NOMO-1 (cell line): ENCODE data around the gene ONECUT1.

Source experiments
- DNase-seq, 2 experiments: peaks; one replicate each; lab custom pipeline; 2025; ENCODE audit not compliant: unreplicated experiment in 2 of 2; lab: John Stamatoyannopoulos, UW

Gene ONECUT1

DNA sequence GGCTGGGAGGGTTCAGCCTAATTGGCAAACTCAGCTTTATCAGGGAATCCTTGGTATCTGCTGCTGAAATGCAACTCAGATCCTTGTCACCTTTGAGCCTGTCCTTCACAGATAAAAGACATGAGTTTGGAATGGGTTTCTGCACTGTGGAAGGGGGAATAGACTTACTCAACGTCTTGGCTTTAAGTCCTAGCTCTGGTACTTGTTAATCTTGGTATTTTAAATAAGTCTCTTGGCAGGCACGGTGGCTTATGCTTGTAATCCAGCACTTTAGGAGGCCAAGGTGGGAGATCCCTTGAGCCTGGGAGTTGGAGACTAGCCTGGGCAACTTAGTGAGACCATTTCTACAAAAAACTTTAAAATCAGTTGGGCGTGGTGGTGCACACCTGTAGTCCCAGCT, 55.8 kb downstream of the ONECUT1 start:
- no peak for DNase-seq

DNA sequence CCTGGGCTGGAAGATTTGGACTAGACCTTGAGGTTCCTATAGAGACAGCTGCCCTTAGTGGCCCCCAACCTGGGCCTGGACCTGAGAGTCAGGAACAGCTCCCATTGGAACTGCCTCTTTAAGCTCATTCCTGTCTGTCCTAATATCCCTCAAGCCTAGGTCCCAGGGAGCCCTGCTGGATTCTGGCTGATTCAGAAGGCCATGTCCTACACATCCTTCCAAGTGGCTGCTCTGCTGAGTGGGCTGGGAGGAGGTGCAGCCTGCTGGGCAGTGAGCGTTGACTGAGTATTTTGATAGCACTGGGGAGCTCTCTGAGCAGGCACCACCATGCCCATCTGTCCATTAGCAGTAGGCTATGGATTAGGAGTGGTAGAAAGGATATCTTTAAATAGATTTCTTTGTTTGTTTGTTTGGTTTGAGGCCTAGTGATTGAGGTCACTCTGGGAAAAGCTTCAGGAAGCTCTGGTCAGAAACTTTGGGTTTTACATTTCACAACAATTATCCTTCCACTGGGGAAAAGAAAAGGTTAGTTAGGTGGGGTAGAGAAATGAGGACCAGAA, 56.4 kb downstream of the ONECUT1 start:
- no peak for DNase-seq

DNA sequence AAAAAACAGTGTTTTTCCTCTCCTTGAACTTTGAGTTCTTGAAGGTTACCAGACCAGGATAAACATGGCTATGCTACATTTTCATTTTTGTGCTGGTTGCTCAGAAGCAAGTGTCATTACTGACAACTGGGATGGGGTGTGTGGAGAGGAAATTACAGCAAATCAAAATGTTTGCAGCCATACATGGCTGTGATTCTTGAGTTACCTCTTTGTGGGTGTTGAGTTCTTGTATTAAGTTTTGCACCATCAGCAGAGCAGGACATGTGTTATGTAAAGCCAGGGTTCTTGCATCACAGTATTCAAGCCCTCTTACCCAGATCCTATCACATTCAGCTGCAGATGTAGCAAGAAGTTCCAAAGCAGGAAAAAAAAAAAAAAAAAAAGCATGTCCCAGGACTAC, 57.0 kb downstream of the ONECUT1 start:
- peak in 1 of 2 experiments; percentile 13 for DNase-seq

DNA sequence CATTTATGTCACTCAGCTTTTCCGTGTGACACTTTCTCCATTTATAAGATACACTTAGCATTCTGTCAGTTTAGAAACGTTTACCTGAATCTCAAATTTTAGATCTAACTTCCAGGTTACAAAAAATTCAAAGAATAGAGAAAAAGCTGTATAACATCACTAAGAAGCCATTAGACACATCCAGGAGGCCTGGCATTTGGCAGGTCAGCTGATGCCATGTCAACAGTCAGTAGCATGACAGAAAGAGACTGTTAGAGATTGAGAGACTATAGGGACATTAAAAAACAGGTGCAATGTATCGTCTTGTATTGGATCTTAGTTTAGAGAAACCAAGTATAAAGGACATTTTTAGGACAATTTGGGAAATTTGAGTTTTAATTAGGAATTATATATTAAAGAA, 57.6 kb downstream of the ONECUT1 start:
- no peak for DNase-seq

DNA sequence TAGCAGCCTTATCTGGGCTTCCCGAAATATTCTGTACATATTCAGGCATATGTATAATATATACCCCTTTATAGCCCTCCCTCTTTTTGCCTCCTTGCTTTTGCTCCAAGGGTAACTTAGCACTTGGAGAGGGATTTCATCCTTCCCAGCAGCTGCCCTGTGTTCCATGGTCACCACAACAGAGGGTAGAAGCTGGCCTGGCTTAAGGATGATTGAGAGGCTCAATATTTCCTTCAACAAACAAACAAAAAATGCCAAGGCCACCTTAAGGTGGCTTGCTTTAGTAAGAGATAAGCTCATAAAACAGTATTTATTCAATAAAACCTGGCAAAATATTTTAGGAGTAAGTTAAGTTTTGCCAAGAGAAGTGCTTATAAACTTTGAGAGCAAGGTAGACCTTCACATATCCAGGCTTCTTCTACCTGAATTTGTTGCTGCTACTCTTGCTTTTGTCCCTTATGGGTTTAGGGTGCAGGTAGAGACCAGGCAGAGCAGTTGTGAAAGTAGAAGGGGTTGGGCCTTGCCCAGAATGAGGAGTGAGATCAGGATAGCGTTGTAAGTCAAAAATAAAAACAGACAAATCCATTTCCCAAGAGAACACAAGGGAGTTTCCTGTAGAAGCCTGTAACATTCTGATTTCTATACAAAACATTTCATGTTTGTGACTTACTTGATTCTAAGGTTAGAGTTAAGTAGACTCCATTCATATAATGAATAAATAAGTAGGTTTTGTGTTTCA, 58.2 kb downstream of the ONECUT1 start:
- no peak for DNase-seq

DNA sequence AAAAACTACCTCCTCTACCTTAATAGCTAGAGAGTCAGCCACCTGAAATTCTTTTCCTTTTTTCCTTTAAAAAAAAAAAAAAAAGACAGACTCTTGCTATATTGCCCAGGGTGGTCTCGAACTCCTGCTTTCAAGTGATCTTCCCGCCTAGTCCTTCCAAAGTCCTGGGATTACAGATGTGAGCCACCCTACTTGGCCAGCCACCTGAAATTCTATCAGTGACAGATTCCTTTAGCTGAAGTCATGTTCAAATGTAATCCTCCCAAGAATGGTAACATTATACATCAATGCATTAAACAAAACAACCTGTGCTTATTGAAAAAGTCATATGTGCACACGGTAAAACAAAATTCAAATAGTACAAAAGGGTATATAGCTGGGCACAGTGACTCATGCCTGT, 59.1 kb downstream of the ONECUT1 start:
- DNase-seq: no peak

DNA sequence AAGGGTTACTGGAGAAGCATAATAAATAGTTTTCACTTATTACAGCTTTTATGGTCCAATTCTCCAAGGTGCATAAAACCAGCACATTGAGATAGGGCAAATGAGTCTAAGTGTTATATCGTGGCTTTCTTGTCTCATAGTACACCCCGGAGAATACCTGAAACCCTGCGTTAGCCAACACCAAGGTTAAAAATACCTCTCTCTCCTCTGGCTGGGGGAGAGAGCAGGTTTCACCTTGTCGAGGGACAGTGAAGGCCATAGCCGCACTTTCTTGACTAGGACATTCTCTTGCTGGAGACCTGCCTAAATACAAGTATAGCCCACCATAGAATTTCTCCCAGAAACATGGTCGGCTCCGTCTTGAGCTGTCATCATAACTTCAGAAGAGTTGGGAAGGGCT, 59.5 kb downstream of the ONECUT1 start:
- DNase-seq: no peak

DNA sequence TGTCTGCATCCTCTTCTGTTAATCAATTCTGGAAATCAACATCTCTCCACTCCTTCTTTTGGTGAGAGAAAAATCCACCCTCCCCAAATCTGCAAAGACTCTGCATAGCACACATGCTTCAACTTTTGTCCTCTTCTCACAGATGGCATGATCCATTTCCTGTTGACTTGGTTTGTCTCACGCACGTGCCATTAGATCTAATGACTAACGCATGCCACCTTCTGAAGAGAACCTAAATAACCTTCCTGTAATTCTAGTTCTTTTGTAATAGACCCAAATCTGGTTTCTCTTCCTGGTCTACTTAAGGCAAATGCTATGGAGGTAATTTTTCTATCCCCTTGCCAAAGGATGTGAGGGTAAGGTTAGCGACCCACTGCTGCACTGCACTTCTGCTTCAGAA, 60.0 kb downstream of the ONECUT1 start:
- DNase-seq: peak; percentile 19 to 69

DNA sequence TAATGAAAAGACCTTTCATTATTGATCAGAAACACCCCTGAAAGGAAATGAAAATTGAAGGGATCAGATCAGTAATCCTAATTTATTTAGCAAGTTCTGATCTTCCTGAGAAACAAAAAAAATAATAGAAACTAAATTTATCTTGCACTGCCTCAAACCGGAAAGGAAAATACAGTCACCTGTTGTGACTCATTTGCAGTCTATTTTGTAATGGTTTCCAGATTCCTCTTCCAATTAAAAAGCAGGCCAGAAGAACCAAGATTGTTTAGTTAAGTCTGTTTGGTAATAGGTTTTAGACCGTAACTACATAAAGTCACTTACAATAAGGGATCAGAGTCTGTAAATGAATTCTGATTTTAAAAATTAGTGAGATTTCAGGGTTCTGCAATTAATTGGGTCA, 61.2 kb downstream of the ONECUT1 start:
- DNase-seq: peak in 1 of 2 experiments; percentile 15

DNA sequence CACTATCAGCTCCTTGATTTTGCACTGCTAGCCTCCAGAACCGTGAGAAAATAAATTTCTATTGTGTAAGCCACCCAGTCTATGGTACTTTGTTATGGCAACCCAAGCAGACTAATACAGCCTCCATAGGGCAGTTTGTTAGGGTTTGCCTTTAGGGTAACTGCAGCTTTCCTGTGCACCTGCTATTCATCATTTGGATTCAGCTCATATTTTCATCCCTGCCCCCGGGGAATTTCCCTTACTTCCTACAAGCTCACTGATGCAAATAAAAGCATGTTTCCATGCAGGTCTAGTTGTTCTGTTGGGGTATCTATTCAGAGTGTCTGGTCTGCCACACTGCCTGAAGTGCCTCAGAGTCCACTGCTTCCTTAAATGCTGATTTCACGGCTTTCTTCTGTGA, 62.3 kb downstream of the ONECUT1 start:
- DNase-seq: no peak

DNA sequence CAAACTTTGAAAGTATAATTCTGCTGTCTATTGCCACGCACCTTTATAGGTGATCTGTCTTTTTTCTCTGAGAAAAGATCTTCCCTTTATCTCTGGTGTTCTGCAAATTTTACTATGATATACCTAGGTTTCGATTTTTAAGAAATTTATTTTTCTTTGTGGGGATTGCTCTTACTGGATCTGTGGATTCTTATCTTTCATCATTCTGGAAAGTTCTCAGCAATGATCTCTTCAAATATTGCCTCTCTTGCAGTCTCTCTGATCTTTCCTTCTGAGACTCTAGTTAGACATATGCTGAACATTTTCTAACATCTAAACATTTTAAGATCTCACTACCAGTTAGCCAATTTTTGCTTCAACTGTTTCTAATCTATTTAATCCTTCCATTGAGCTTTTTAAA, 63.9 kb downstream of the ONECUT1 start:
- DNase-seq: no peak

DNA sequence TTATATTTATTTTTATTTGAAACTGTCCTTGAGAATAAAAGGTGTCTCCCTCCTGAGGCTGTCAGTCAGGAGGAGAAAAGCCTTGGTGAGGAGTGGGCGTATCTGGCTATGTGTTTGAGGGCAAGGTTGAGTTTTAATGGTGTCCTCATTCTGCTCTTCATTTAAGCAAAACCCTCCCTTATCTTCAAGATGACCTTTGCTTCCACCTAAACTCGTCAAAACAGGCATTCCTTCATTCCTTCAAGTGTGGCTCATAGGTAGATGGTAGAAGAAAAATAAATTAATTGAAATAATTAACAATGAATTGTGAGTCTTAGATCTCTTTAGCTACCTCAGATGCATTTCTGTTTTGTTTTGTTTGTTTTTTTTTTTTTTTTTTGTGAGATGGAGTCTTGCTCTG, 71.6 kb downstream of the ONECUT1 start:
- no peak for DNase-seq

DNA sequence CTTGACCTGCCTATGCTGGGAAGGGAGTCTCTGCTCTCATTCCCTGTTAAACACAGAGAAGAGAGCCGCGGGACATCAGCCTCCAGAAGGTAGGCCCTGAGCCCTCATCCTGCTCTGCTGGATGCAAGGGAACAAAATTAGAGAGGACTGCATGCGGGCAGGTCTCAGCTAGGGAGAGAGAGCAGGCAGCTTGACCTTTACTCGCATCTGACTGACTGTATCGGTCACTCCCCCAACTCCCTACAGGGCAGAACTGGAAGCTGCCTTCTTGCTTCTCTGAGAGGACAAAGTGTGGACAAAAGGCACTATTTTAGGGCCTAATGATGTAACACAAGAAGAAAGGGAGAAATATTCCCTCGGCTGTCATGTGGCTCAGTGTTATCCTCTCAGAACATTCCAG, 72.2 kb downstream of the ONECUT1 start:
- no peak for DNase-seq

DNA sequence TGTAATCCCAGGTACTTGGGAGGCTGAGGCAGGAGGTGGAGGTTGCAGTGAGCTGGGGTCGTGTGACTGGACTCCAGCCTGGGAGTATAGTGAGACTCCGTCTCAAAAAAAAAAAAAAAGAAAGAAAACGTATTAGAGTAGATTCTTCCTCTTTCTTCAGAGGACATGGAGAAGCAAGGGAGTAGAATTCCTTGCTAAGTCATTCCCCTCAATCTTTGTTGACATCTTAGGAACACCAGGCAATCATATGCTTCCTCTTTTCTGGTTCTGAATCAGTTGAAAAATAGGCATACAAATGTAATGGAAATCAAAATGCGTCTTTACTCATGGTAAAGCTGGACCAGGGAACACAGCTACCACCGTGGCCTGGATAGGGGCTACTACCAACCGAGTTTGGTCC, 72.7 kb downstream of the ONECUT1 start:
- DNase-seq: no peak

DNA sequence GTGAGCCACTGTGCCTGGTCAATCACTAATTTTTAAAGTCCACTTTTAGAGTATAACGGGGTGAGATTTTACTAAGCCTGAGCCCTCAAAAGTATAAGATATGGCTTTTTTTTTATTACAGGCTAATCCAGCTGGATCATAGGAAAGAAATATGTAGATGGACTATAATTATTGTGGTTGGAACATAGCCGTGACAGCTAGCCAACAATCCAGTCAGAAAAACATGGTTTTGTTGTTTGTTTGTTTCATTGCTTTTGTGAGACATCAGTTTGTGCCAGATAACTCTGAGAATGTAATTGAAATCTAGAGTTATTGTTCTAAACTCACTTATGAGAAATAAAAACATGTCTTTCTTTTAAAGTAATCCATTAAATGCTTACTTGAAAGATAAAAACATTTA, 73.6 kb downstream of the ONECUT1 start:
- DNase-seq: no peak

DNA sequence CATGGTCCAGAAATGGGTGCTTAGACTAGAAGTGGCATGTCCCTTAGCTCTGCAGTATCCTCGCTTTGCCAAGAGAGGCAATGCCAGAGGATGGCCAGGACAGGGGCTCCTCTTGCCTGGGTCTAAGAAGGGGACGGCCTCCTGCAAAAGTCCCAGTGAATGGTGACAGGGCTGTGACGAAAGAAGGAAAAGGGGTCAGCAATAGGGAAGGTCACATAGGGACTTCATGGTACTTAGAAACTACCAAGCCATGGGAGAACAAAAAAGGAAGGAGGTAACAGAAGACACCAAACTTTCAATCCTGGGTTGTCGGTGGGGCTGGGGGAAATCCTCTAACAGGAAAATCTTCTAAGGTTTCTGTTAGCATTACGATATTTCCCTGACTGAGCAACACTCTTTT, 74.7 kb downstream of the ONECUT1 start:
- no peak for DNase-seq

DNA sequence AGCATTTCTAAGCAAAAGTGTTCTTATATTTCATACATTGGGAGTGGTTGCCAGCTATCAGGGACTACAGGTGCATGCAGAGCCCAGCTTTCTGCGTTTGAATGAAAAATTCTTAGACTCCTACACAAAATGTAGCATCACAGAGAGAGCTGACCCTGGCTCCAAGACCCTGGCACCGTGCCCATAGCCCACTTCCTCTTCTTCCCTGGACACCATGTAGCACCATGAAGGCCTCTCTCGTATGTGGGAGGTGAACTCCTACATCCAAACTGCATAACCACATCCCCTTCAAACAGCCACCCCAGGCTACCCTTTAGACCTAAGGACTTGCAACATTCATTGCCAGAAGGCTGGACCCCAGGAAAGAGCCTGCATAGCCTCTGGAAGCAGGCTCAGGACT, 75.2 kb downstream of the ONECUT1 start:
- DNase-seq: no peak

DNA sequence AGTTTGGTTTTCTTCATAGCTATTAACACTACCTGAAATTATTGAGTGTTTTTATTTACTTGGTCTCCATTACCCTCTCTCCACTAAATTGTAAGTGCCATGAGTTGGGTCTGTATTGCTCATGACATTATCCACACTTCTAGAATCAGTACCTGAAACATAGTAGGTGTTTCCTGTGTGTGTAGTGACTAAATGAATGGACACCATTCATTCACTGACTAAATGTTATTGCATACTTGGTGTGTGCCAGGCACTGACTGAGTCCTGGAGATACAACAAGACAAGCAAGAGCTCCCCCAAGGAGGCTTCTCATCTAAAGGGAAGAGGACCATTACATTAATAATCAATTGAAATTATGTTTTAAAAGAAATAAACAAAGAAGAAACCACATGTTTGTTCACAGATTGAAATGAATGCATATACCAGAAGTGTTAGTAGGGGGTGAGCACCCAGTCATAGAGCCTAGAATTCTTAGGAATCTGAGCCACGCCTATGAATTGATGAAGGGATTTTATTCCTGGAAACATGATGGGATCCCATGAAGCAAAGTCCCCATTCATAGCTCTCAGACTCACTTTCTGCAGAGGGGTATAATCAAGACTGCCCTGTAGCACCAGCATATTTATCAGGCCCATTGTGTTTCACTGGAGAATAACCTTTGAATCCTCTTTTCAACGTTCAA, 79.3 kb downstream of the ONECUT1 start:
- no peak for DNase-seq

DNA sequence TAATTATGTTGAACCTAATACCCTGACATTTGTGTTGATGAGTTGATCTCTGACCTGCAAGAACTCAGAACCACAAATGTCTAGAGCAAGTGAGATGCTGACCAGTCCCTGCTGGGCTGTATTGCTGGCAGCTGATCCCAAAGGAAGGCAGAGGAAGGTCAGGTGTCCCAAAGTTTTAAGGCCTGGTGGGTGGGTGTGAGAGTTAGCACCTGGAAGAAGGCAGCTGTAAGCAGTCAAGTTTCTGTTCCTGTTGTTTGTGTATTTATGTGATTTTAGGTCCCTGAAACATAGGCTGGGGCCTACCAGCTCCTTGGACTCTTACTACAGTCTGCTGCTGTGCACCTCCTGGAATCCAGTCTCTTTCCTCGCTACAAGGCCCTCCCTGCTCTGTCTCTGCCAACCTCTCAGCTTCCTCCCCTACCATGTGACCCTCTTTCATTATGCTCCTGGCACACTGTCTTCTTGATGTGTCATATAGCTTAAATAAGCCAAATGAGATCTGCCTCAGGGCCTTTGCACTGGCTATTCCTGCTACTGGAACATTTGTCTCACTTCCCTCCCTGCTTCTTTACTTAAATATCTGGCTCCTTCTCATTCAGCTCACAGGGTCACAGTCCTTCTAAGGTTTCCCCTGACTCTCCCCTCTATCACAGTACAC, 80.0 kb downstream of the ONECUT1 start:
- DNase-seq: no peak

DNA sequence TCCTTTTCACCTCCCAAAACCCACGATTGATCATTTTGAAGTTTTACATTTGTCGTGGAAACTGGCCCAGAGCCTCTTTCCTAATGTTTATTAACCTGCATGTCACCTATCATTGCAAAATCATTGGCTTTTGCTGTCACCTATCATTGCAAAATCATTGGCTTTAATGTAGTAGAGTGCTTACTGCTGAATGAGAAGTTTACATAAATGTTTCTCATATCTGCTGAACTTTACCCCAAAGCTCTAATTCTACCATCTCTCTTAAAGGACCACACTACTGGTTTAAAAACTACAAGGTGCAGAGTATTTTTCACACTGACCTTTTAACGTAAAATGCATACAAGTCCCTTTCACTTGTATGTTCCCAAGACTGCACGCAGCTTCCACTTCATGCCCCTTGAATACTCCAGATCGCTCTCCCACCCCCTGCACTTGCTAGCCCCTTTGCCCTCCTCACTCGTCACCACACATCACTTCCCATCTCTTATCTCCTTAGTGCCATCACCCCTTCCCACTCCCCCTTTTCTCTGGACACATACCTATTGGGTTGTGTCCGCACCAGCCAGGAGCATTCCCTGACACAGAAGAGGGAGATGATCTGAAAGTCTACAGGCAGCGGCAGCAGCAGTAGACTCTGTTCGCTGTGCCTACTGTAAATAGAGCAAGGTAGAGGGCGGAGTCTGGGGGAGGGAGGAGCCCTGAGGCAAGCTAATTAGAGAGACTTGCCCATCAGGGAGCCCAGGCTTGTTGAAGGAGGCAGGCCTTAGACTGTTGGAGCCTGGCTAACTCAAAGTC, 80.8 kb downstream of the ONECUT1 start:
- DNase-seq: no peak
